ENCODE measurements around the gene BRMS1.
"Not testable (repeated sequence)": the region's sequence is repeated elsewhere in the genome, so short reads cannot be mapped to it uniquely, and the experiment has no call there.

Gene BRMS1

DNA sequence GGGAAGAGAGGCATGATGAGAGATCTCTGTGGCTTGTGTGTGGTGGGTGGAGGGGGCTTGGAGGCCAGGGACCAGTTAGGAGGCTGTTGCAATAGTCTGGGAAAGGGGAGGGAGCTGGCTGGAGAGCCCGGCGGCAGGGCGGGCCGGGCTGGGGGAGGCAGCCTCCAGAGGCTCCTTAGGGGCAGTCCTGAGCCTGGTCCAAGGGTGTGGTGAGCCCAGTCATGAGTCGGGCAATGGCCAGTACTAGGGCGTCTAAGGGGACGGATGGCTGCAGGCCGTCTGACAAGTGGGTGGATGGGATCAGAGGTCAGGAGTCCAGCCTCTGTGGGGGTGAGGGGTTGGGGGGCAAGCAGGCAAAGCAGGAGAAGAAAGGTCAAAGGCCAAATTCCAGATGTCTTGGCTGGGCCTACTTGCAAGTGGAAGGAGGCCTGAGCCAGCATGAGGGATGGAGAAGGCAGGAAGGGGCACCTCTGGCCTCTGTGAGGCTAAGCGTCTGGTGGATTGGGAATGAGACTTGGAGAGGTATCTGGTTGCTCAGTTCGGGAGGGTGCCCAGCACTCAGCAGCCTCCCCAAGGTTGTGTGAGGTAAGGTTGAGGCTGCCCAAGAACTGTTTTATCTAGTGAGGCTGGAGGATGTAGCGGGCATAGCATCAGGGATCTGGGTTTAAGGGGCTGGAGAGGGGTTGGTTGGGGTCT is 22.0 kb downstream of the BRMS1 start:
- DNase-seq: no peak

DNA sequence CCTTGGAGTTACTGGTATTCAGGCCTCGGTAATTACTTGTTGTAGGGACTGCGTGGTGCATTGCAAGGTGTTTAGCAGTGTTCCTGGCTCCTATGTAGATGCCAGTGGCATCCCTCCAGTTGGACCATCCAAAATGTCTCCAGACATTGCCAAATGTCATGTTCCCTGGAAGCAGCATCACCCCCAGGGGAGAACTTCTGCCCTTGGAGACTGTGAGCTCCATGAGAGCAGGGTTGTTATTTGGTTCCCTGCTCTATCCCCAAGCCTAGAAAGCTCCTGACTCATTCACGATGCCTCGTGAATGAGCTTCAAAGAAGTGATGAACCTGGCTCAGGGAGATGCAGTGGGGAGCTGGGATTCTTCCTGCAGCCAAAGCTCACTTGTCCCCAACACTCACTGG is 23.3 kb downstream of the BRMS1 start:
- DNase-seq: no peak

DNA sequence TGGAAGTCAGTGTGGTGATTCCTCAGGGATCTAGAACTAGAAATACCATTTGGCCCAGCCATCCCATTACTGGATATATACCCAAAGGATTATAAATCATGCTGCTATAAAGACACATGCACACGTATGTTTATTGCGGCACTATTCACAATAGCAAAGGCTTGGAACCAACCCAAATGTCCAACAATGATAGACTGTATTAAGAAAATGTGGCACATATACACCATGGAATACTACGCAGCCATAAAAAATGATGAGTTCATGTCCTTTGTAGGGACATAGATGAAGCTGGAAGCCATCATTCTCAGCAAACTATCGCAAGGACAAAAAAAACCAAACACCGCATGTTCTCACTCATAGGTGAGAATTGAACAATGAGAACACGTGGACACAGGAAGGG is 24.2 kb downstream of the BRMS1 start:
- not testable (repeated sequence) for DNase-seq

DNA sequence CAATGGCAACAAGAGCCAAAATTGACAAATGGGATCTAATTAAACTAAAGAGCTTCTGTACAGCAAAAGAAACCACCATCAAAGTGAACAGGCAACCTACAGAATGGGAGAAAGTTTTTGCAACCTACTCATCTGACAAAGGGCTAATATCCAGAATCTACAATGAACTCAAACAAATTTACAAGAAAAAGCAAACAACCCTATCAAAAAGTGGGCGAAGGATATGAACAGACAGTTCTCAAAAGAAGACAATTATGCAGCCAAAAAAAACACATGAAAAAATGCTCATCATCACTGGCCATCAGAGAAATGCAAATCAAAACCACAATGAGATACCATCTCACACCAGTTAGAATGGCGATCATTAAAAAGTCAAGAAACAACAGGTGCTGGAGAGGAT is 24.6 kb downstream of the BRMS1 start:
- DNase-seq: not testable (repeated sequence)

DNA sequence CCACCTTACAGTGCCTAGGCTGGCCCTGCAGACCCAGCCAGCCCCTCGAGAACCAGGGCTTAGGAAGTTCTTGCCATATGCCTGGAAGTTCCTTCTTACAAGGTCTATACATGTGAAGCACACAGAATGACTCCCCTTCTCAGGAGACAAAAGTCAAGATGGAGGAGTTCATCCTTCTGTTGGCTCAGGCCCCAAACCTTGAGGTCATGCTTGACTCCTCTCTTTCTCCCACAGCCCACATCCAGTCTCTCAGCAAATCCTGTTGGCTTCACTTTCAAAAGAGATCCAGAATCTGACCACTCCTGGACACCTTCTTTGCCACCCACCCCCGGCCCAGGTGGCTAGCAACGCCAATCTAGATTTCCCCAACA is 26.3 kb downstream of the BRMS1 start:
- no peak for DNase-seq

DNA sequence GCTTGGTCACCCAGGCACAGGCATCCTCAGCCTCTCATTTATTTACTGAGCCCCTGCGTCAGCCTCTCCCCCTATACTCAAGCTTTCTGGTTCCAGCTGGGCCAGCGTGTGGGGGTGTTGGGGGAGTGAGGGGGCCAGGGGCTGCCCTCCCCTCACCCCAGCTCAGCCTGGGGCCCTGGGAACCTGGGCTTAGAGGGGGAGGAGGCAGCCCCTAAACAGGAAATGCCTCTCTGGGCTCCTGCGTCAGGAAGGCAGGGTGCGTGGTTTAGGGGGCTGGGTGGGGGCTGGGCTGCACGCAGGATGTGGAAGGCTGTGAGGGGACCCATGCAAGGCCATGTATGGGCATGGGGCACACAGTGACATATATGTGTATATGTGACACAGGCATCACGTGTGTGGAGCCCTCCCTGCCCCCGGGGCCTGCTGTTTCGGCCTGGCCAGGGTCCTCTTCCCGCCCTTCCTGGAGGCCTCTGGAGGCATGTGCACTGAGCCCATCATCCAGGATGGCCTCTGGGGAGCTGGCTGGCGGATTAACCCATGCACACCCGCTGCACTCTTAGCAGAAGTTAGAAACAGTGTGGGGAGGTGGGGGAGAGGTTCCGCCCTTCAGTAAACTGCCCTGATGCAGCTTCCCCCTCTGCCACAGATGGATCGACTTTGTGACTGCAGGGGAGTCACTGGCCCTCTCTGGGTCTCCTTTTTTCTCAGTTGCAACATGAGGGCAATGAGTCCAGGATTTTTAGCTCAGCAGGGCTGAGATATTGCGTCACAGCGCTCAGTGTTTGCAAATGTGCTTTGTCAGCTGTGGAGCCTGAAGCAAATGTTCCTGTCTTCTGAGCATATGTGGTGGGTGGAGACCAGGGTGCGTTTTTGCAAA is 26.9 kb downstream of the BRMS1 start:
- peak; percentile 73 to 88 for DNase-seq

DNA sequence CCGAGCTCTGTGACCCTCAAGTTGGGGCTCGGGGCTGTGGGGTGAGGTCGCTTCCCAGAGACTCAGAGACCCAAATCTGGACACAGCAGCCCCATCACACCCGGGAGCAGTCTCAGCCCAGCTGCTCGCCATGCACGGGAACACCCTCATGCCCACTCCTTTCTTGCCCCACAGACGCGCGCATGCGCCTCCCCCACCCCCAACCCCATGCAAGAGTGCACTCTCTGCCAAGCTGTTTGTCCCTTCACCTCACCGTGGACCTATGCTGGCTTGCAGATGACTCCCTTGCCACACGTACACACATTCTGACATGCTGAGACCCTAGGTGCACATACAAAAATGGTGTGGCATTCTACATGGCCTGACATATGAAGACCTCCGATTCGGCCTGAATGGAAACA is 27.6 kb downstream of the BRMS1 start:
- DNase-seq: peak; percentile 29 to 62

DNA sequence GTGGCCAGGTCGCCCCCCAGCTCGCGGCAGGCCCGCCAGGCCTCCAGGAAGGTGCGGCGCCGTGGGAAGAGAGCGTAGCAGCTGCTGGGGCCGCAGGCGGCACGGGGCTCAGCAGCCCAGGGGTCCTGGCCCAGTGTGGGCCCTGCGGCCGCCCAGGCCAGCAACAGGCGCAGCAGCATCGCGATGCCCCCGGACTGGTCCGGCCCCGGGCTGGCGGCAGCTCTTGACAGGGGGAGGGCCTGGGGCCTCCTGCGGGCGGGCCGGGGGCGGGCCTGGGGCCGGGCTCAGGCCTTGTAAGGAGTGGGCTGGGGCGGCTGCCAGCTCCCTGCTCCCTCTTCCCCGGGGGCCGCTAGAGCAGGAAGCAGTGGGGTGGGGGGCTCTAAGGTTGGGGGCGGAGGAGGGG is 28.1 kb downstream of the BRMS1 start, which contains the start of gene CD248:
TSS of gene CD248 (minus strand) at position 196 of the 403 bp plus-strand sequence. CDS start at position 179, 17 bp downstream.
- DNase-seq: no peak

DNA sequence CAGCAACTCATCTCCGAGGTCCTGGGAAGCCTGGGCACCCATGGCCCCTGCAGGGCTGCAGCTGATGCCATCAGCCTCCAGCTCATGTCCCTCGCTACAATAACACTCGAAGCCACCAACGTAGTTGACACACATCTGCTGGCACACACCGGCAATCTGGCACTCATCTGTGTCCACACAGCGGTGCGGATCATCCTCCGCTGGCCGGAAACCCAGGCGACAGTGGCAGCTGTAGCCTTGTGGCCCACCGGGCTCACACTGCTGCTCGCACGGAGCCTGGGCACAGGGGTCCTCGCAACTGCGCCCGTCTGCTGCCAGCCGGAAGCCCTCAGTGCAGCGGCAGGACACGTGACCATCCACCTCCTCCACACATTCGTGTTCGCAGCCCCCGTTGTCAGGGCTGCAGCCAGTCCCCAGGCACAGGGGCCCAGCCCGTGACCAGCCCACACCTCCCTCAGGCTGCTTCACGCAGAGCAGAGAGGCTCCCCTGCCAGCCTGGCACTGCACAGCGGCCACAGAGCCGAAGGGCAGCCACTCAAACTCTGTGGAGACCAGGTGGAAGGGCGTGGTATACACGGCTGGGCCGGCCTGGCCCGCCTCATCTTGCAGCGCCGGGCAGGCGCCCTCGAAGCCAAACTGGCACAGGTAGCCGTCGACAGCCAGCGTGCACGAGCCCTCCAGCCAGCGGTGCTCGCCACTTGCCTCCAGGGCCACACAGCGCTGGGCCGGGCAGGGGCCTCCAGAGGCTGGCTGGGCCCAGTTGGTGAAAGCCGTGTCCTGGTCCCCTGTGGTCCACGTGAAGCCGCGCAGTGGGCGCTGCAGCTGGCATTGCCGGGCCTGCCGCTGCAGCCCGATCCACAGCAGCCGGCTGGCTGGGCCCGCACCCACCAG is 28.7 kb downstream of the BRMS1 start:
- DNase-seq: no peak

DNA sequence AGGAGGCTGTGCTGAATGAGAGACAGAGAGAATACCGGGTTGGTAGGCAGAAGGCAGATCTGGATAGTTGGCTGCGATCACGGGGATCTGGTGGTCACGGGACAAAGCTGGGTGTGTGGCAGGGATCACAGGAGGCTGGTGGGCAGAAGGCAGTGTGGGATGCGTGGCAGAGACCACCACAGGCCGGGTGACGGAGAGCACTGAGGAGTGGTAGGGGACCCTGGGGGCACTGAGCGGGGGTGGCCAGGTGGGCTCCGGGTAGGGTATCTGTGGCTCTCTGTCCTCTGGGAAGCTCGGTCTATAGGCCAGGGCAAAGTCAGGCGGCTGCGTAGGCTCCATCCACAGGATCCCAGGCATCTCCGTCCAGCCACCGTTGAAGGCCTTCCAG is 29.4 kb downstream of the BRMS1 start:
- DNase-seq: no peak

DNA sequence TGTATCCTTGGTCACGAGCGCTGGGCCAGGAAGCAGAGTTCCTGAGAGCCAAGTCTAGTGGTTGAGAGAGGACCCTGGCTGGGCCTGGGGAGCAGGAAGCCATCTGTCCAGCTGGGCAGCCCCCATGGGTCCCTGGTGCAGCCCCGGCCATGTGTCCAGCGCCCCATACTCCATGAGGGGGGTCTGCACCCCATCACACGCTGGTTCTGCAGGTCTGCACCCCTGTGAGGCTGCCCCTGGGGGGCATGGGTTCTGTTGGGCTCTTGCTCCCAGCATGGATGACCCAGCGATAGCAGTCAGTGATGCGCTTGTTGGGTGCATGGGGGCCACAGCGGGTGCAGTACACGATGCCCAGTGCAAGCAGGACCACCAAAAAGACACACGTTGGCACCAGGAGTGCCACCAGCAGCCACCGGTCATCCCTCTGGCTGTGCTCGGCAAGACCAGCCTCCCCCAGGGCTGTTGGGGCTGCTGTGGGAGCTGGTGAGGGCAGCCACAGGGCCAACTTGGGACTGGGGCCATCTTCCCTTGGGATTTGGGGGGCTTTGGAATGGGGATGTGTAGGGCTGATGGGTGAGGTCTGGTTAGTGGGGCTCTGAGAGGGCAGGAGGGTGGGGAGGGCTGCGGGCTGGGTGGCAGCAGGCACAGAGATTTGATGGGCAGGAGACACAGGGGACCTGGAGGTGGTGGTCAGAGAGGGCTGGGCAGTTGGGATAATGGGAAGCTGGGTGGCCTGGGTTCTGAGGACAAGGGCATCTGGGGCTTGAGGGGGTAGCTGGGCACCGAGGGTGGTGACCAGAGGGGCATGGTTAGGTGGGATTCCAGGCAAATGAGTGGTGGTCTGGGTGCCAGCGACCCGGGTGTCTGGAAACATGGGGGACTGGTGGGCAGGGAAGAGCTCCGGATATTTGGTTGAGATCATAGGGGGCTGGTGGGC is 30.1 kb downstream of the BRMS1 start:
- DNase-seq: no peak

DNA sequence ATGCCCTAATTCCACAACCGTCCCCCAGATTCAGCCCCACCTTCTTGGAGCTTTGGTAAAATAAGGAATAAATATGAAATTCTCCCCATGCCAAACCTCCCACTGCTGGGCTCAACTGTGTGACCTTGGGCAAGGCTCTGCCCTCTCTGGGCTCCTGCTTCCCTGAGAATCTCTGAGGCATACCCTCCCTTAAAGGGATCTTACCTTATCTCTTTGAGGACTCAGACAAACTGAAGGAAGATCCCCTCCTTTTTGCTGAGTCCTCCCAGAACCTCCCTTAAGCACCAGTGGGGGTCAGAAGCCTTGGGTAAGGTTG is 30.8 kb downstream of the BRMS1 start:
- DNase-seq: no peak

DNA sequence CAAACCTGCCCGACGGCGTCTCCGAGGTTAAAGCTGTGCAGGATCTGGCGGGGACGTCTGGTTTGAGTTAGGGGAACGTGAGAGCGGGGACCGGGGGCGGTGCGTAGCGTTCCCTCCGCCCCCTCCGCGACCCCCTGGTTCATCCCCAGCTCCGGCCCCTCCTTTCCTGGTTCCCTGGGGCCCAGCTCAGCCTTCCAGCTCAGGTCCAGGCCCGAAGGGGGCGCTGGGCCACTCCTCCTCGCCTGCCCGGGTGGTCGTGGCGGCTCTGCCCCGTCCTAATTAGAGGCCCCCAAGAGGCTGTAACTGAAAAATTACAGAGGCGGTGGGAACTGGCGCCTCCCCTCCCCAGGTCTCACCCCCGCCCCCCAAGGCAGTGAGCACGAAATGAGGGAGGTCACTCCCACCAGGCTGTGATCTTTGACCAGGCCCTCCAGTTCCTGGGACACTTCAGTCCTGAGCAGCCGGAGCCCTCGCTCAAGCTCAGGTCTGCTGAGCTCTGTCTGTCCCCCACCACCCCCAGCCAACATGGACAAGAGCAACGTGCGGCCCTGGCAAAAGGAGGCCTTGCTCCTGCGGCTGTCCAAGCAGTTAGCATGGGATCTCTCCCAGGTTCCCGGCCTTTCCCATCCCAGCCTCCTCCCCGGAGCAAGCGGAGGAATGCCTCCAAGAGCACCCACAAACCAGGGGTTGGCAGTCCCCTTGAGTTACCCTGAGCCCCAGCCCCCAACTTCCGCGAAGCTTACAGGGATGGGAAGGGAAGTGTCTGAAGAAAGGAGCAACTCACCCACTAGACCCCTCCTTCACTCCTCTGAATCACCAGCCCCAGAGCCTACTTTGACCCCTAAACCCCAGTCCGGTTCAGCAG is 31.4 kb downstream of the BRMS1 start:
- no peak for DNase-seq

DNA sequence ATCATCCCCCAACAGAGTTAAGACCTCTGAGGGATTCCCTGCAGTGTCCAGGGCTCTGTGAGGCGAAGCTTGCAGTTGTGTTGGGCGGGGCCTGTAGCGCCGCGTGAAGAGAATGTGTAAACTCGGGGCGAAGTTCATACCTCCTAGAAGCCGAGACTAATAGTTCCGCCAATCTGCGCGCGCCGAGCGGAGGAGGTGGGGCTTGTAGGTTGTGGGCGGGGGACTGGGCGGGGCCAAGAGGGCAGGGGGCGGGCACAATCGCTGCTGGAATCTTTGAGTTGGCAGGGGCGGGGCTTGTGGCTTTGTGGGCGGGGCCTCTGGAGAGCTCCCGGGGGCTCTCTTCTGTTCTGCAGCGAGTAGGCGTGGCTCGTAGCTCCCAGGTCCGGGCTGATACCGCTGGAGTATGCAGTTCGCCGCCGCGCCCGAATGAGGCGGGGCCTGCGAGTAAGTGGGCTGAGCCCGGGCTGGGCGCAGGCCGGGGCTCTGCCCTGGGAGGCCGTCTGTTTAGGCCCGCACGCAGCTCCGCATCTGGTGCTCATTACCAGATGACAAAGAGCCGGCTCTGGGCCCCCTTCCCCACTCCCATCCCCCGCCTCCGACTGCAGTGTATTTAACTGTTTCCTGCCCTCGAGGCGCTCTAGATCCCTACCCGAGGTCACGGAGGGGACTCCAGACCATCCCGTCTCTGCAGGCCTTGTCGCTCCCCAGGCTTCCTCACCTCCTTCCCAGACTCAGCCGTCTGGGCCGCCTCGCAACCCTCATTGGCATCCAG is 32.2 kb downstream of the BRMS1 start:
- DNase-seq: peak; percentile 98 to 99

DNA sequence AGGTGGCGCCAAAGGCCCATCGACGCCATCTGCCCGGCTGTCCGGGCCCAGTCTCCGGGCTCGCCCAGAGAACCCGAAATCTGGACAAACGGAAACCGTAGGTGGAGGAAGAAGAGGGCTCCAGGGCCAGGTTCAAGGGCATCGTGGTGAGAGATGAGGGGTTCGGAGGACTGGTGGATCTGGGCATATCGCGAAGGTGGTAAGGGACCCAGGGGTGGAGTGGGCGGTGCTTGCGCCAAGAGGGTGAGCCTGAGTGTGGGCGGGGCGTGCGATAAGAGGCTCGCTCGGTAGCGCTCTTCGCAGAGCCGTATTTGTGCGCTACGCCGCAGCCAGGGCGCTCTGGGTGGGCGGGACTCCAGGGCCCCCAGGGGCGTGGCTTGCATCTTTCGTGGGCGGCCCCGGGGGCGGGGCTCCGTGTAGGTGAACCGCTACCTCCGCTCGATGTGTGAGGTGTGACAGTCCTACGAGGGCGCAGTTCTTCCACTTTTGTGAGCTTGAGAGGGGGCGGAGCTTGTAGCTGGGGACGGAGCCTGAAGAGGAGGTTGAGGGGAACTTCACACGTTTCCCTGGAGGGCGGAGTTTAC is 32.8 kb downstream of the BRMS1 start:
- DNase-seq: peak; percentile 98 to 99

DNA sequence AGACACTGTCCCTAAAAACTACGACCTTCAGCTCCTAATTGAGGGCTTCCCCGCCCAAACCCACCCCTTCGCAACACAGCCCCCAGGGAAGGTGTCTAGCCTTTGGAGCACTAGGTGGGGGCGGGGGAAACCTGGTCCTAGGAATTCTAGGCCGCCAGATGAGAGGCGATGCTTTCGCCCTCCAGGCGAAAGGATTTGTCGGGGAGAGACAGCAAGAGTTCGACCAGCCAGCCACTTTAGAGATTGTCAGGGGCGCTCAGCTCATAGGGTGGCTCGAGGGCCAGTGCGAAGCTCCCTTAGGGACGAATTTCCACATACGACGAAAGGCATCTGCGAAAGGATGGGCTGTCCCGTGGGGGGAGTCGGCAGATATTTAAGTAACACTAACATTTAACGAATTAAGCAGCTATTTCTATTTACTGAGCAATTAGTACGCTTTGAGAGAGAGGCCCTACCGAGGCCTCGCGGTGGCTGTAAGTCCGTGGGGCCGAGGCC is 33.4 kb downstream of the BRMS1 start:
- no peak for DNase-seq

DNA sequence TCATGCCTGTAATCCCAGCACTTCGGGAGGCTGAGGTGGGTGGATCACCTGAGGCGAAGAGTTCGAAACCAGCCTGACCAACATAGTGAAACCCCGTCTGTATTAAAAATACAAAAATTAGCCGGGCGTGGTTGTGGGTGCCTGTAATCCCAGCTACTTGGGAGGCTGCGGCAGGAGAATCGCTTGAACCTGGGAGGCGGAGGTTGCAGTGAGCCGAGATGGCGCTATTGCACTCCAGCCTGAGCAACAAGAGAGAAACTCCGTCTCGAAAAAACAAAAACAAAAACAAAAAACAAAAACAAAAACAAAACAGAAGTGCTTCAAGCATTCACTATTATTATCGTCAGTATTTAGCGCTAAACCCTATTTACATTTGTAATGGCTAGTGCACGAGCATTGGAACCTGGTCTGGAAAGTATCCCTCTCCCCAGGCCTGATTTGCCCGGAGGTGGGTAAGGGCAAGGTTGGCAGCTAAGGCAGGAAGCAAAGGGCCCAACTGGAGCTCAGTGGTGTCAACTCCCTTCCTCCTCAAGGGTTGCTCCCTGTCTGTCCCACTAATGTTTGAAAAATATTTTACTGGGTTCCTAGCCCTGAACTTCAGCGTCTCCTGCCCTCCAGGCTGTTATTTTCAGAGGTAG is 34.0 kb downstream of the BRMS1 start:
- not testable (repeated sequence) for DNase-seq

DNA sequence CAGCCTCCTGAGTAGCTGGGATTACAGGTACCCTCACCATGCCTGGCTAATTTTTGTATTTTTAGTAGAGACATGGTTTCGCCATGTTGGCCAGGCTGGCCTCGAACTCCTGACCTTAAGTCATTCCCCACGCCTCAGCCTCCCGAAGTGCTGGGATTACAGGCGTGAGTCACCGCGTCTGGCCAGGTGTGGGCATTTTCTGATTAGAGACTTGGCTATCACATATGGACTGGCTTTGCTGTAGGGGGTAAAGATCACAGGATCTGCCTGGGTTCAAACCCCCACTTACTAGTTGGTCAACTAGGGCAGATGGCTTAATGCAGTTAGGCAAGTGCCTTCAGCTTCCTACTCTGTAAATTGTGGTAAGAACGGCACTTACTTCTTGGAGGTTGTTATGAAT is 34.6 kb downstream of the BRMS1 start:
- no peak for DNase-seq

DNA sequence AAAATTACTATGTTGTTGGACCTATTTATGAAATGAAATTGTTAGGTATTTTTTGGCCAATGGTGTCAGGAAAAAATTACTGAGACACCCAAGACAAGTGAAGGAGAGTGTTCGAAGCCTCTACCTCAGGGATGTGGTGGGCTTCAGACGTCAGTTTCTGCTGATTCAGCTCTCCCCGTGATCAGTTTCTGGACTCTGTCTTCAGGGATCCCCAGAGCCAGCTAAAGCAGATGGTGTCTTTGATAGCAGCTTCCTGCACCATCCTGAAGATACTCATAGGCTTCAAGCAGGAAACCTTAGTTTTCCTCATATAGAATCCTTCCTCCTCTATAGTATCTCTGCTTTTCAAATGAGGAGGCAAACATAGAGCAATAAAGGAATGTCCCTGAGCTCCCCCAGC is 35.4 kb downstream of the BRMS1 start:
- DNase-seq: no peak

Data from CD4-positive, alpha-beta T cell treated with Interleukin-4 for 1 hour (primary cell).